Thyroid gland (tissue), 4 donors: ENCODE data around the gene QPCT. TPM values are rescaled to one million over a fixed set of nuclear protein-coding genes. Genes with fewer than 3 reads are reported as not detected.

Source experiments
- DNase-seq, 2 donors: peaks; one replicate each; pipeline ENCODE4 v3.0.0-alpha.2; 2019
- H3K27ac ChIP-seq, 3 donors: fragments of 200-600 bp; sonication (generic); 1 replicate in 2 of 3; 2 replicates in 1 of 3; pipeline ENCODE4 v1.5.1; 2016 to 2019; ENCODE audit warnings: mild to moderate bottlenecking in 1 of 3, moderate library complexity in 1 of 3
- H3K27me3 ChIP-seq: fragments of 200-600 bp; sonication (generic); one replicate; pipeline ENCODE4 v1.5.1; 2019
- H3K36me3 ChIP-seq, 2 donors: fragments of 200-600 bp; sonication (generic); one replicate each; pipeline ENCODE4 v1.5.1; 2016 to 2019
- H3K4me1 ChIP-seq, 2 donors: fragments of 200-600 bp; sonication (generic); one replicate each; pipeline ENCODE4 v1.5.1; 2017 to 2019
- H3K4me3 ChIP-seq, 3 donors: fragments of 200-600 bp; sonication (generic); replicated peaks in 1 of 3; 1 replicate in 2 of 3; 2 replicates in 1 of 3; pipeline ENCODE4 v1.5.1; 2016; ENCODE audit warnings: mild to moderate bottlenecking in 1 of 3
- H3K9me3 ChIP-seq: fragments of 200-600 bp; sonication (generic); one replicate; pipeline ENCODE4 v1.5.1; 2017
- POLR2A ChIP-seq, 2 donors: fragments of 450-650 bp; IDR thresholded peaks; one replicate each; pipeline ENCODE4 v1.6.1; 2017; ENCODE audit warnings: antibody characterized with exemption in 2 of 2, mild to moderate bottlenecking in 2 of 2, moderate library complexity in 1 of 2
- WGBS, 2 donors: methylation state at CpG; one replicate each; pipeline ENCODE4 v1.1.5; 2017; 5-methylcytosine and 5-hydroxymethylcytosine counted together
- intact Hi-C: fragments of 100-400 bp; cut with DNase I; formaldehyde crosslinking; loops from one replicate; pipeline ENCODE4 v1.15.1; 2023
- total RNA-seq, 4 donors: library from RNA; depleted of rRNA; stranded (reverse); fragments of >200 nt; gene quantifications; one replicate each; pipeline ENCODE4 v1.2.3, GENCODE V29; 2016
- TF ChIP-seq, protein P1 (sequence below), 6 experiments: fragments of 200-600 bp in 3 of 6; fragments of 450-650 bp in 3 of 6; sonication (generic) in 3 of 6; IDR thresholded peaks; one replicate each; pipeline ENCODE4 v1.5.1; 2016 to 2019; ENCODE audit warnings: antibody characterized with exemption in 6 of 6, mild to moderate bottlenecking in 2 of 6, inconsistent platforms in 1 of 6, moderate library complexity in 1 of 6

Gene QPCT
- total RNA-seq, 4 donors from 2014 or later = 1.0 to 6.0 (median 4.3) TPM

DNA sequence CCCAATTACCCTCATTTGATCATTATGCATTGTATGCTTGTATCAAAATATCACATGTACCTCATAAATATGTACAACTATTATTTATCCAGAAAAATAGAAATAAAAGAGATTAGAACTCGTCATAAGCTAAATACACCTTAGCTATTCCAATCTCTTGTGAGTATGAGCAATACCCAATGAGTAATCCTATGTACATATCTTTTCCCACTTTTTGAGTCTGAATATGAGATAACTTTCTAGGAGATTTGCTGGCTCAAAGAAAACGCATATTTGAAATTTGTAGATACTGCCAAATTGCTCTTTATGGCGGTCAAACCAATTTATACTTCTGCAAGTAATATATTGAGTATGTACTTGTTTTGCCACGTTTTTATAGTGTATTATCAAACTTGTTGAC lies 43.9 kb upstream of the QPCT start:
- 97% methylated on average over 4 of the region's 4 CpGs for WGBS, 2 donors
- Histone ChIP-seq H3K9me3 (no peaks in the 10 kb centered on the region), H3K36me3 (no peaks in the 10 kb centered on the region), H3K27me3 (no peaks in the 10 kb centered on the region), H3K4me1 (peaks cover 0 to 3% of the 10 kb centered on the region in 2 donors), H3K4me3 (no peak overlapping the region), H3K27ac (no peak overlapping the region)
- TF ChIP-seq, protein P1, sequence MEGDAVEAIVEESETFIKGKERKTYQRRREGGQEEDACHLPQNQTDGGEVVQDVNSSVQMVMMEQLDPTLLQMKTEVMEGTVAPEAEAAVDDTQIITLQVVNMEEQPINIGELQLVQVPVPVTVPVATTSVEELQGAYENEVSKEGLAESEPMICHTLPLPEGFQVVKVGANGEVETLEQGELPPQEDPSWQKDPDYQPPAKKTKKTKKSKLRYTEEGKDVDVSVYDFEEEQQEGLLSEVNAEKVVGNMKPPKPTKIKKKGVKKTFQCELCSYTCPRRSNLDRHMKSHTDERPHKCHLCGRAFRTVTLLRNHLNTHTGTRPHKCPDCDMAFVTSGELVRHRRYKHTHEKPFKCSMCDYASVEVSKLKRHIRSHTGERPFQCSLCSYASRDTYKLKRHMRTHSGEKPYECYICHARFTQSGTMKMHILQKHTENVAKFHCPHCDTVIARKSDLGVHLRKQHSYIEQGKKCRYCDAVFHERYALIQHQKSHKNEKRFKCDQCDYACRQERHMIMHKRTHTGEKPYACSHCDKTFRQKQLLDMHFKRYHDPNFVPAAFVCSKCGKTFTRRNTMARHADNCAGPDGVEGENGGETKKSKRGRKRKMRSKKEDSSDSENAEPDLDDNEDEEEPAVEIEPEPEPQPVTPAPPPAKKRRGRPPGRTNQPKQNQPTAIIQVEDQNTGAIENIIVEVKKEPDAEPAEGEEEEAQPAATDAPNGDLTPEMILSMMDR (IDR thresholded peaks at IDR 0.05) = no peak
- no peak for TF ChIP-seq POLR2A (IDR thresholded peaks at IDR 0.05)
- no peak for DNase-seq
- intact Hi-C loops = no loop called here

DNA sequence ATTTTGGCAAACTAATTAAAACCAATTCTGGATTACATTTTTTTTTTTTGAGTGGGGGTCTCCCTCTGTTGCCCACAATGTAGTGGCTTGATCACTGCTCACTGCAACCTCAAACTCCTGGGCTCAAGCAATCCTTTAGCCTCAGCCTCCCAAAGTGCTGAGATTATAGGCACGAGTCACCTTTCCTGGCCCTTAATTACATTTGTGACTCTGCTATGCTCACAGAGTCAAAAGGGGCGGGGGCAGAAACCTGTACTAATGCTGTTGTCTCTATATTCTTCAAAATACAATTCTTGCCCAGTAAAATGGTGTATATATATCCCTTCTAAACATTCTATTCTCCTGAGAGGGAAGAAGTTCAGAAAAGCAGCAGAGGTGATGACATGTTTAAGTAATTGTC lies 43.0 kb upstream of the QPCT start:
- no peaks in the 10 kb centered on the region for H3K27me3 ChIP-seq
- H3K9me3 ChIP-seq = no peaks in the 10 kb centered on the region
- DNase-seq = no peak
- peaks cover 0 to 8% of the 10 kb centered on the region in 2 donors for H3K4me1 ChIP-seq
- 91 to 93% methylated on average over 2 of the region's 2 CpGs for WGBS, 2 donors
- H3K27ac ChIP-seq = no peak overlapping the region
- intact Hi-C loops = no loop called here
- no peaks in the 10 kb centered on the region for H3K36me3 ChIP-seq
- TF ChIP-seq, protein P1 (IDR thresholded peaks at IDR 0.05) = no peak
- TF ChIP-seq POLR2A (IDR thresholded peaks at IDR 0.05) = no peak
- H3K4me3 ChIP-seq = no peak overlapping the region

DNA sequence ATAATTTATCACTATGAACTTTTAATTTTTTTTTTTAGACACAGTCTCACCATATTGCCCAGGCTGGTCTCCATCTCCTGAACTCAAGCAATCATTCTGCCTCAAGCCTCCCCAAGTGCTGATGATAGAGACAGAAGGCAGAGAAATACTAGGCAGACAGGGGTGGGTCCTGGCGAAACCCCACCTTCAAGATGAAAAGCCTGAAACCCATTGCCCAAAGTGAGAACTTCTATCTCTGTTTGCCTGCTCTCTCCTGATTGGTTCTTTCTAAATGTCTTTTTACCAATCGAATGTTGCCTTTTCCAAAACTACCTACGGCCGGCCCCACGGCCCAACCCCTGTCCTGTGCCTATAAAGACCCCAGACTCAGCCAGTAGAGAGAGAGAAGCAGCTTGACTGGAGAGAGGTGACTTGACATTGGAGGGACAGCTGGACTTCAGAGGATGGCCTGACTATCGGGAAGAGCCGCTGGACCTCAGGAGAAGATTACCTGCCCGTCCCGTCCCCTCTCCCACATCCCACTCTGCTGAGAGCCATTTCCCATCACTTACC lies 41.7 kb upstream of the QPCT start:
- intact Hi-C loops = no loop called here
- Histone ChIP-seq H3K36me3 (no peaks in the 10 kb centered on the region), H3K4me3 (no peak overlapping the region), H3K27me3 (no peaks in the 10 kb centered on the region), H3K4me1 (peaks cover 0 to 8% of the 10 kb centered on the region in 2 donors), H3K9me3 (no peaks in the 10 kb centered on the region), H3K27ac (no peak overlapping the region)
- TF ChIP-seq, protein P1 (IDR thresholded peaks at IDR 0.05) = no peak
- TF ChIP-seq POLR2A (IDR thresholded peaks at IDR 0.05) = no peak
- 97 to 99% methylated on average over 9 of the region's 9 CpGs for WGBS, 2 donors
- DNase-seq = no peak

- Histone ChIP-seq H3K4me1 (peaks cover 0 to 8% of the 10 kb centered on the region in 2 donors), H3K27ac (no peak overlapping the region), H3K36me3 (no peaks in the 10 kb centered on the region), H3K27me3 (no peaks in the 10 kb centered on the region), H3K9me3 (no peaks in the 10 kb centered on the region), H3K4me3 (no peak overlapping the region)
- 72 to 79% methylated on average over 3 of the region's 3 CpGs for WGBS, 2 donors
- DNase-seq = no peak
- intact Hi-C loops = no loop called here
- no peak for TF ChIP-seq POLR2A (IDR thresholded peaks at IDR 0.05)
- TF ChIP-seq, protein P1 (IDR thresholded peaks at IDR 0.05) = no peak
Observed at GRCh38 chr2:37306024-37306423, 38.4 kb upstream of the QPCT start.

- no peak overlapping the region for H3K27ac ChIP-seq
- intact Hi-C loops = no loop called here
- no peak for TF ChIP-seq POLR2A (IDR thresholded peaks at IDR 0.05)
- TF ChIP-seq, protein P1 (IDR thresholded peaks at IDR 0.05) = no peak
- H3K27me3 ChIP-seq = no peaks in the 10 kb centered on the region
- WGBS, 2 donors = 80 to 90% methylated on average over 2 of the region's 2 CpGs
- no peak overlapping the region for H3K4me3 ChIP-seq
- H3K4me1 ChIP-seq = peaks cover 0 to 8% of the 10 kb centered on the region in 2 donors
- H3K36me3 ChIP-seq = no peaks in the 10 kb centered on the region
- no peak for DNase-seq
- no peaks in the 10 kb centered on the region for H3K9me3 ChIP-seq
Observed at GRCh38 chr2:37307500-37307899, 36.9 kb upstream of the QPCT start.
